Measurements from ENCODE around the gene JARID2.

Gene JARID2

DNA sequence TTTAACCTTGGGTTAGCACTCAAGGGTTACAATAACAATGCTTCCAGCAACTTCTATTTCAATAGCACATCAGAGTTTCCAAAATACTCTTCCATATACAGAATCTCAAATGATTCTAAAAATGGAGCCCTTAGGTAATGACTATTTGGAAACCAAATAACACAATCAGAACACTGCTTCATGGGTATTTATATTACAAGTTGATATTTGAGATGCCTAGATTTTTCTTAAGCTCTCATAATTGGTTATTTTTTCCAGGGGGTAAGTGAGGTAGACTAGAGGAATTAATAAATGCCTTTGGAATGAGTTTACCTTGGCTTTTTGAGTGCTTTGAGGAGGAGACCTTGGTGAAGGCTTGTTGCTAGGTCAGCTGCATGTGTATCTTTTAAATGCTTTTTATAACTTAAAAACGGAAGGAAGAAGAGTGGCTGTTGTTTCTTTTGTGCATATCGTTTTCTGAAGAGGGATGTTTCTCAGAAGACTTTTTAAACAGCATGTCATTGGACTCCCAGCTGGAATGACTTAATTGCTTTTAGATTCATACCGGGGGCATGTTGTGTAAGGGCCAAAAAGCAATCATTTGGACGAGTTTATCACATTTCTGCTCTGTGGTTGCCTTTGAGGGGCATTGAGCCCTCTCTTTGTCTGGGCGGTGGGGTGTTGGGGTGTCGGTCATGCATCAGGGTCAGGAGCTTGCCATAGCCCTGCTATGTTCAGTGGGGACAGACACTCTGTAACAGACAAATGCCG is 230.9 kb downstream of the JARID2 start:
- no peak for DNase-seq

DNA sequence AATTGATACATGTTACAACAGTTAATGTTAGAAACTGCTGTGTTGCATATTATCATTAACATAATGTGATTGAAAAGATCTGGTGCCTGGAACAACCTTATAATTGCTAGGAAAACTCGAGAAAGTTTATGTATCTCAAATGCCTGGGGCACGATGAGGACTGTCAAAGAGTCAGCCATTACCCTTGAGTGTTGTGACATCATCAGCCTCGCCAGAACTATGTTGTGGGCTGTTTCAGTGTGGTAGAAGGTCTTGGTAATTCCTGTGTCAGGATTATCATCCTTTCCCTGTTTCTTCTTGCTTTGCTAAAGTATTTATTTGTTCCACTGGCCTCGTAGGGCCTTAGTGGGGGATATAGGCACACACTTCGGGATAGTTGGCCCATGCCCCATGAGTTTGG is 231.9 kb downstream of the JARID2 start:
- DNase-seq, result no peak

DNA sequence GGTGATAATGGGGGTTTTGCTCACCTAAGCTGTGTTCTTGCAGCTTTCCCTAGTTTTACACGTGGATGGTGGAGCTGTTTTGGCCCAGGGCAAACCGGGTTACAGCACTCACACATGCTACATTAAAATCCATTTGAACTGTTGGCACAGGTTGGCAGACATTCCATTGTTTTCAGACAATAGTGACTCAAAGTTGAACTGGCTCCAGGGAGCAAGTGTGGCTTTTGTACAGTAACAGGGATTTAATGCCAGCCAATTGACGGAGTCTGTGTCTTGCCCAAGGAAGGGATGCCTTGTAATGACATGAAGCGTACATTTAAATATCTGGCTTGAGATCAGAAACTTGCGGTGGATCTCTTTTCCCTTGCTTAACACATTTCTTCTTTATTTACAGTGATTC is 233.9 kb downstream of the JARID2 start:
- no peak for DNase-seq

DNA sequence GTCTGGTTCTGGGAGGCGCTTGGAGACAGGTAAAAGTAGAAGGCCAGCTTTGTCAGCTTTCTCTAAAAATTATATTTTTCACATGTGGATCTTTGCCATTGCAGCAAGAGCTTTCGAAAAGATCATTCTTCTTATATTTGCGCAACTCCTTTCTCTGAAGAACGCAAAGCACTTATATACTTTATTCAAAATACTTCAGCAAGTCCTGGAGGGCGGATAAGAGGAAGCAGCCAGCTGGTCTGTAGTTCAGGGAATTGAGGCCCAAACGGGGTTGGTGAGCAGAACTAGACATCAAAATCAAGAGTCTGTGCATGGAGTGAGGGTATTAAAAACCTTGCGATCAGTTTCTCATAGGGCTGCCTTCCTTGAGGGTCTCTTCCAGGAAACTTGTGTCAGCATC is 234.7 kb downstream of the JARID2 start:
- DNase-seq, result no peak

DNA sequence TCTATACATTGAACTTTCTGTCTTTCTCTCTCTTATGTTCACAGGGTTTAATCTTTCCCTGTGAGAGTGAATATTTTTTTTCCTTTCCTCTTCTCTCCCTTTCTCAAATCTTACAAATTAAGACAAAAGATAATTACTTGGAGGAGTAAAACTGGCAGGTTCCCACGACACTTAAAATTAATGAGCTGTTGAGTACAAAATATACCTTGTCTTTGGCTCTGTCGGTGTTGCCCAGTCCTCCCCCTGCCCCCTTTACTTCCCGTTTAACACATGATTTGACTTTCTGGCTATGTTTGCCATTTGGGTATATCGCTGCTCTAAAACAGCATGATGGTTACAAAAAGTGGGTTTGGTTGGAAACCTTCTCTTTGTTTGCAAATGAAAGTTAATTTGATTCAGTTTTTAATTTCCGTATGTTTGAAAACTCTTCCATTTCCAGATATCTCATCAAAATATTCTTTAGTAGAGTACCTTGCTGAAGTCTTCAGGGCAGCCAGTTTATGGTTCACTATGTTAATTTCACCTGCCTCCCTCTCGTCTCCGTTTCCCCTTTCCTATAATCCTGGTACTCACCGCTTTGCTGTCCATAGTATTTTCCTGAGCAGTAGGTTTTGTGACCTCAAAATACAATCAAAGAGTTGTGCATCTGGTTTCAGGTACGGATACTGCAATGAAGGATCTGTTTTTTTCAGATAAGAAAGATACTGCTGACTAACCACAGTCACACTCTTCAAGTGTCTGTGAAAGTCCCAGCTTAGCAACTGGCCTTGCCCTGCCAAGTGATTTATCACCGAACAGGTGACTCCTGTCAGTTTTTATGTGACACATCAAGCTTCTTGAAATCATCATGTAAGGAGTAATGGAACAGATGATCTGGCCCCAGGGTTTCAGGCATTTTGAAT is 235.8 kb downstream of the JARID2 start:
- no peak for DNase-seq

DNA sequence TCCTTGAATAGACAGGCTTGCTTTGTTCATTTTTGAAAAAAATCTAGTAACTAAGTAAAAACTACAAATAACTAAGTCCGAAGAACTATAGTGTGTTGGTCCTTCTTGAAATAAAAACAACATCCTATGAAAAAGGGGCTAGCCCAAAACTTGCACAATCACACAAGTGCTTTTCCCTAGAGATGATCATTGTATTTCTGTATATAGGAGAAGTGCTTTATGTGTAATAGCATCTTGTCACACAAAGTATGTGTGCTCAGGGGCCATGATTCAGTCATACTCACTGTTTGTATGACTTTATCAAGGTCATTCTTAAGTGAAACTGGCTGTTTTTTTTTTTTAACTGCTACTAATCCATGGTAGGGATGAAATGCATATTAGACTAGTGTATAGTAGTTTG is 237.2 kb downstream of the JARID2 start:
- DNase-seq, result no peak

DNA sequence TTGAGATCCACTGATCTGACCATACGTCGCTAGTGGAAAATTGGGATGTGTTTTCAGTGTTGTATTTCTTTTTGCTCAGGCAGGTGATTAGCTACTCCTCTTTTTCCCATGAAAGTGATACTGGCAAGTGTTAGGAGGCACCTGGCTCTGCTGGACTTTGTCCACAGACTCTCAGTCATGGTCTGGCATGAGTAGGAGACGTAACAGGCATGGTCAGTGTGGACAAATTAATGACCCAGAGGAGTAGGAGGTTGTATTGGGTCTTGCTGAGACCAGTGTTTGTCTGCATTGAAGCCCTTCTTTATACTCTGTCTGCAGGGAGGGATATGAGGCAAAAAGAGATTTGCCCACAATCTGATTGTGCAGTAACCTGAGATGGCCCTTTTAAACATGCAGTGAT is 238.3 kb downstream of the JARID2 start:
- DNase-seq, result no peak

DNA sequence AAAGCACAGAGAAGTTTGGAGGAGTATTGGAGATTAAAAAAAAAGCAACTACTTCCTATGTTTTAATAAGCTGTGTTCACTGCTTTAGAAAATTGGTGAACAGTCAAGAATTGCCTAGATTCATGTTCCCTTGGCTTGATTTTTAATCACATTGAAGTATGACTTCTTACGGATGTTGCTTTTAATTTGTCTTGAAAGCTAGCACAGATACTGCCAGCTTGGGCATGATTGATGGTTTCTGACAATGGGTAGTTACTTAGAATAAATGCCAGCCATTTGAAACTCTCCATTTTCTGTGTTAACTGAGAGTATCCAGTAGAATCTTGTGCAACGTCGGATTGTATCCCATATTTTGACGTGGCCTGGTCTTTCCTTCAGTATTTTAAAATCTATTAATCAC is 239.0 kb downstream of the JARID2 start:
- no peak for DNase-seq

DNA sequence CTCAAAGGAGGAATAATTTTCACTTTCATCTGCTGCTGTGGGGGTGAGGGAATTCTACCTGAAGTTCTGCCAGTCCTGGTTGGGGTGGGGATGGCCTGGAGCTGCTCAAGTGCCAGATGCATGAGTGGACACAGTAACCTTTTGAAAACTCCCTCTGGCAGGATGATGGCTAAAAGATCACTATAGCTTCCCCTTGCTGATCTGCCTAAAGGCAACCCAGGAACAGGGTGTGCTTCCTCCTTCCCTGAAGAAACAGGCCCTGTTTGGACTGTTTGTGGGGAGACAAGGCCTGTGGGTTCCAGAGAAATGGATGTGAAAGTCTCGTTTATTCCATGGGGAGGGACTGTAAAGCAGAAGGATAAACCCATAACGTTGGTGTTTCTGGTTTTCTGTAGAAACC is 240.1 kb downstream of the JARID2 start:
- no peak for DNase-seq

DNA sequence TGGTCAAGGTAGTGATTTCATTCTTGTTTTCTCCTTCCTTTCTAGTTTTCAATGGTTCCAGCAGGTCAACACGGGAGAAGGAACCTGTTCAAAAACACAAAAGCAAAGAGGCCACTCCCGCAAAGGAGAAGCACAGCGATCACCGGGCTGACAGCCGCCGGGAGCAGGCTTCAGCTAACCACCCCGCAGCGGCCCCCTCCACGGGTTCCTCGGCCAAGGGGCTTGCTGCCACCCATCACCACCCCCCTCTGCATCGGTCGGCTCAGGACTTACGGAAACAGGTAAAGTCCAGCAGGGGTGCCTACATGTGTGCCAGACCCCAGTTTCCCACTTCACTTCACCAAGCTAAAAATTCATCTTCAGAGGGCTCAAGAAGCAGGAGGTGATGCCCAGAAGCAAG is 241.4 kb downstream of the JARID2 start:
- DNase-seq, result no peak

DNA sequence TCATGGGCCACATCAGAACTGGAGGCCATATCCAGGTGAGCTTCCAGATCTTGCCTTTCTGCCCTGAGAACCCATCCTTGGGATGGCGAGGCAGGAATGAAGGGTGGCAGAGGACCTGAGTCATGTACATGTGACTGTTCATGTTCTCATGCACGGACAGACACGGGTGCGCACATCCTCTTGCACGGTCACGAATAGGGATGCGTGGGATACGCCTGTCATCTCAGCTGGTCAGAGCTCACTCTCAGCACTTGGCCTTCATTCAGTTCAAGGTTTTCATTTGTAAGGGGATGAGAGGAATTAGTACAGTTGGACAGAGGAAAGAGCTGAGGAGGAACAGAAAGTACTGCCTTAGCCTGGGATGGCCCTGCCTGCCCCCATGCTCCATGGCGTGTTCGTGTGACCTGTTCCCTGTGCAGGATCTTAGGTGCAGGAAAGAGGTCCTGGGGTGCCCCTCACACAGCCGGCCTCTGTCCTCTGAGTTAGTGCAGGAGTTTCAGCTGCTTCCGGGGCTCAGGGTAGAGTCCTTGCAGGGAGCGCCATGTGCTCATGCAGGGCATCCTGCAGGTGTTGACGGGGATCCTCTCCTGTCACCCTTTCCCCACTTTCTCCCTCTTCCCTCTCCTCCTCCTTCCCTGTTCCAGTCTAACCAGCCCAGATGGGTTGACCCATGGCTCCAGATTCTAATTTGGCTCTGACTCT is 243.5 kb downstream of the JARID2 start:
- DNase-seq, result no peak

DNA sequence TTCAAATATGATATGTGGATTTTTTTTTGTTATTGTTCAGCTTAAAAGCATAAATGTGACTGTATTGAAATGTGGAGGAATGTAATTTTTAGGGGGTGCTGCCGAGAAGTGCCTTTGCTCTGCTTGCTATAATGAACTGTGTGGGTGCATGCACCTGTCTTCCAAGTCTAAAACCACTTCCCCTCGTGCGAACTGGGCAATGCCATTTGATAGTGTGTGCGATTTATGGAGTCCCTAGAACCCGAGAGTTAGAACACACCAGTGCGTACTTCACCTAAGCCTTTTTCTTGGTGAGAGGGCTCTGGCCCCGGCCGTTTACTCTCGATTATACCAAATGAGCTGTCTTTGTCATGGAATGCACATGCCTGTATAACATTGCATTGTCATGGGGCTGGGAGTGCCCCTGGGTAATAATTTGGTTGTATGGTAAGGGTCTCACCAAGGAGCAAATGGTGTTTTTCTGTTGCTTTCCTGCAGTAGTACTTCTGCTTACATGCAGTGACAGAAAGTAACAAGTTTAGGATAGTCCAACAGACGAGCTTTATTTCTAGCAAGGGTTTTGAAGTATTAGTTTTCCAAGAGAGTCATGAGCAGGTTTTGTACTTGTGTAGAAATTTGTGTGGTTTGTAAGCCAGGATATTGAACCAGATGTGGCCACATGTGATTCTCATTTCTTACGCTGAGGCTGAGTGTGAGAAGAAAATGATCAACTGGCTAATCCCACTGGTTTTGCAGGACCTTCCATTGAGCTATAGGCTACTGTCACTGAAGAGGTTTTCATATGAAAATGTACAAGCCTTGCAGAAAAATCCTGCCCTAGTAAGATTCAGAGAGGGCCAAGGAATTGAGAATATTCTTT is 244.6 kb downstream of the JARID2 start:
- DNase-seq, result no peak

DNA sequence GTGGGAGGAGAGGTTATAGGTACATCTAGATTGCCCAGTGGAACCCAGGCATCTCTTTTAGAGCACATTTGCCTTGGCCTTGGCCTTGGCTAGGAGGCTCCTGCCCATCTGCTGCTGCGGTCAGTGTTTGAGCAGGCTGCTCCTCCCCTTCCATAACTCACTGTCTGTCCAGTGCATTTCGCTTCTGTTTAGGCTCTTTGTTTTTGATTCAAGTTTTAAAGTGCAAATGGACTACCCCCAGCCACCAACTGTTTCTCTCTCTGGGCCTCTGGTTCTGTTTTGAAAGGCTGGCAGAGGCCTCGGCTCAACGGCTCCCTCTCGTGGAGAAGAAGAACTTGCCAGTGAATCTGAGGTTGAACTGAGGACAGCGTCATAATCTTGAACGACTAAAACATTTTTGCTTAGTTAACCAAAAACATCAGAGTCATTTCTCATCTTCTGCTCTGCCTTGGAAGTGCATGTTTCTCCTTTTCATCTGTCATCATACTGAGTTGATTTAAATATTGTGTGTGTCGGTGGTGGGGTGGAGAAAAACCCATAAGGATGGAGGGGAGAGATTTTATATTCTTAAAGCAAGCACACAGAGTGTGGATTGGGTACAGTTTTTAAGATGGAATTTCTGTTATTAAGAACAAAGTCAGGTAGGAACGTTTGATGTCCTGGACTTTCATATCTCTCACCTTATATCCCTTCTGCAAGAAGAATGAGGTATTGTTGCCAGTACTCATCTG is 245.6 kb downstream of the JARID2 start:
- peak; percentile 34 for DNase-seq

DNA sequence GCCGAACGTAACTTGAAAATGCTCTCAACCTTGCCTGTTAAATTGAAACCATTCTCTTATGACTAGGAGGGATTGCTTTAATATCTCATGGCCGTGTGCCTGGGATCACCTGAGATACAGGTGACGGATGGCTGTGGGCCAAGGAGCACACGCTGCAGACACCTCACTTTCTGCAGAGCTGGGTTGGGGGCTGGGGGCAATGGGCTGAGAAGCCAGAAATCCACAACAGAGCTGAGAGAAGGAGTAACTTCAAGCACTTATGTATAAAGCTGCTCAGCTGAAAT is 246.1 kb downstream of the JARID2 start:
- no peak for DNase-seq

DNA sequence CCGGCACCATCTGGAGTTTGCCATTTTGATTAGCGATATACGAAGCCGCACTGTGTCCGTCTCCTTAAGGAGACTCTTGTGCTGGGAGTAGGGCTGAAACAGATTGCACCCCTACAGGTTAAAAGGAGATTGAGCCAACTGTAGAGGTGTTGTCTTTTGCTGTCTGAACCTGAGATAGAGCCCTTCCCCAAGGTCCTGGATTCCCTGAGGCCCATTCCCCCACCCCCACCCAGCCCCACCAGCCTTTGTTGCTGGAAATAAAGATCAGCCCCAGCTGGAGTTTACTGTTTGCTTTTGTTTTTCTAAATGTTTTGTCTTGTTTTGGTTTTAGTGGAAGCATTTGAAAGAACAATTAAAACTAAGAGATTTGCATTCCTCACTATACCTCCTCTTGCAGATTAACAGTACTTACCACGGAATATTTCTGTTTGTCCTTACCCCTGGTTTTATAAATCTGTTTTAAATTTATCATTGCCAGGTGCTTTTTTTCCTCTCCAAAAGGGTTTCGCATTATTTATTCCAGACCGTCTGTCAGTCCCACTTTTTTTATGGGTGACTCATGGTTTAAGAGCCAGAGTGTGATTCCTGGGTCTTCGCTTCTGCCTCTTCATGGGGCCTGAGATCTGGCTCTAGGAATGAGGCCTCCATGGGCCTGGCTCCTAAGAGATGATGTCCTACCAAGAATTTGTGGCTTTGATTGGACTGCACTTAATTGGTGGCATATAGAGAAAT is 247.7 kb downstream of the JARID2 start:
- no peak for DNase-seq

DNA sequence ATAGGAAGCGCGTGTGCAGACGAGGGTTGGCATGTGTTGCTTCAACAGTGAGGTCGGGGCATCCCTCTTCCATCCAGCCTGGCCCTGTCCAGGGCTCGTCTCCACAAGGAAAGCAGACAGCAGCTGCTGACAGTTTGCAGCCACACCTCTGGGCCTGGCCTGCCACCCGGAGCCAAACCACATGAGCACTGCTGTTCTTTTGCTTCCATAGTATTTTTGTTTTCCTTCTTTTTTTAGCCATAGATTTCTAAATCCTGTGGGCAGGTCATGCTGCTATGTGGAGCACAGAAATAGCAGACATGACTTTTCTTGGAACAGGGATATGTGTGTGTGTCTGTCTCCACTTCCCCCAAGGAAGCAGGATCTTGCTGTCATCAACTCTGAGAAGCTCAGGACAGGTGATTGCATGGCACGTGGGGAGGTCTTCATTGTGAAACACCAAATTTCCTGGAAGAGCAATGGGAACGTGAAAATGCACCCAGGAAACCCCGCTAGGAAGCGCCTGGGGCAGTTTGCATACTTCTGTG is 249.6 kb downstream of the JARID2 start:
- no peak for DNase-seq

DNA sequence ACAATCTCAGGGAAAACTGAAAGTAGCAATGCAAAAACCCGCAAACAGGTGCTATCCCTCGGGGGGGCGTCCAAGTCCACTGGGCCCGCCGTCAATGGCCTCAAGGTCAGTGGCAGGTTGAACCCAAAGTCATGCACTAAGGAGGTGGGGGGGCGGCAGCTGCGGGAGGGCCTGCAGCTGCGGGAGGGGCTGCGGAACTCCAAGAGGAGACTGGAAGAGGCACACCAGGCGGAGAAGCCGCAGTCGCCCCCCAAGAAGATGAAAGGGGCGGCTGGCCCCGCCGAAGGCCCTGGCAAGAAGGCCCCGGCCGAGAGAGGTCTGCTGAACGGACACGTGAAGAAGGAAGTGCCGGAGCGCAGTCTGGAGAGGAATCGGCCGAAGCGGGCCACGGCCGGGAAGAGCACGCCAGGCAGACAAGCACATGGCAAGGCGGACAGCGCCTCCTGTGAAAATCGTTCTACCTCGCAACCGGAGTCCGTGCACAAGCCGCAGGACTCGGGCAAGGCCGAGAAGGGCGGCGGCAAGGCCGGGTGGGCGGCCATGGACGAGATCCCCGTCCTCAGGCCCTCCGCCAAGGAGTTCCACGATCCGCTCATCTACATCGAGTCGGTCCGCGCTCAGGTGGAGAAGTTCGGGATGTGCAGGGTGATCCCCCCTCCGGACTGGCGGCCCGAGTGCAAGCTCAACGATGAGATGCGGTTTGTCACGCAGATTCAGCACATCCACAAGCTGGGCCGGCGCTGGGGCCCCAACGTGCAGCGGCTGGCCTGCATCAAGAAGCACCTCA is 250.7 kb downstream of the JARID2 start:
- DNase-seq, result no peak

DNA sequence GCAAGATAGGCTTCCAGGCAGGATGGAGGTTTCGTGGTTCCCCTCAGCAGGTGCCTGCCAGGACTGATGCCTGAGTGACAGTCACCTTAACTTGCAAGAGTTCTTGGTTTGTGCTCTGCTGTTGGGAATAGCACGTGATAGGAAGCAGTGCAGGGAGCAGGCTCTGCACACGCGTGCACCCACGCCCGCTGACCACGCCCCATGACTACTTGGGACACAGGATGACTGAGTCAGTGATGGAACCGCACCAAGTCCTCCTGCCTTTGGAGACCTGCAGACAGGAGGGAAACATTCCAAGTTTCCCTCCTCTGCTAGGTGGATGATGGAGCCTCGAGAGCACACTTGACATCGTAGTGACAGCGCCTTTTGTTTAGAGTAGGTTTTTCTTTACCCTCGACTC is 252.8 kb downstream of the JARID2 start:
- DNase-seq, result no peak

DNA sequence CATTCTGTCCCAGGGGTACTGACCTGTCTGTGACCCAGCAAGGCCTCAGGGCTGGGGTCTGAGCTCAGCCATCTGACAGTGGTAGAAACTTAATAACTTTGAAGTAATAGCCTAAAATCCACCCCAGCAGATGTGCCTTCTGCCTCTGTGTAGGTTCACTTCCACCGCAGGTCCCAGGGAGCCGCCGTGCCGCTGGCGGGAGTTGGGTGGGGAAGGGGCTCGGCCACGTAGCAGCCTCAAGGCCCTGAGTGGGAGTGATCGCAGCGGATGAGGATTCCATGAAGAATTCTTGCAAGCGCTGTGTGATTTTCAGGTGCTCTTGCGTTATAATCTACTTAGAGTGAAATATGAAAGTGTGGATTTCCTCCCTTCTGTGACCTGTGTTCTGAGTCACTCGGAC is 253.3 kb downstream of the JARID2 start:
- no peak for DNase-seq

DNA sequence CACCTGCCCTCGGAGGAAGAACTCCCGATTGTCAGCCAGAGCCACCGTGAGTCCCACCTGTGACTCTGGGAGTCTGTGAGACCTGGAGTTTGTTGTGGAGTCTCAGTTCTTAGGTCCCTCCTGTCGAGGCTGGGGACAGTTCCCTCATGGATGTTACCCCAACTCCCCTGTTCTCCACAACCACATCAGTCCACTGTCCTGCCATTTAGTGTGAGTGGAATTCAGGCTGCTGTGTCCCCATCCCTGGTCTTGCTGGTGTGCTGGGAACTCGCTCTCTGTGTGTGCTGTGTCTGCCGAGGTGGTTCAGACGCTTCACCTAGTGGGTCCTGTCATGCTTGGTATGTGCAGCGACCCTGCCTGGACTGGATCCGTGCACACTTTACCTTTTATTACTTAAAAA is 253.7 kb downstream of the JARID2 start:
- no peak for DNase-seq

Data from NCI-H748 treated with DMSO at 0.1 percent for 48 hours (cell line).